Raji (cell line): ENCODE results near the gene RAB7A.

ENCODE experiments used
- POLR2A ChIP-seq: IDR thresholded peaks from 2 replicates; pipeline ENCODE4 v1.6.1; 2011; ENCODE audit warnings: low read depth, low read length, control low read depth; ENCODE audit not compliant: insufficient read depth

Gene RAB7A

DNA sequence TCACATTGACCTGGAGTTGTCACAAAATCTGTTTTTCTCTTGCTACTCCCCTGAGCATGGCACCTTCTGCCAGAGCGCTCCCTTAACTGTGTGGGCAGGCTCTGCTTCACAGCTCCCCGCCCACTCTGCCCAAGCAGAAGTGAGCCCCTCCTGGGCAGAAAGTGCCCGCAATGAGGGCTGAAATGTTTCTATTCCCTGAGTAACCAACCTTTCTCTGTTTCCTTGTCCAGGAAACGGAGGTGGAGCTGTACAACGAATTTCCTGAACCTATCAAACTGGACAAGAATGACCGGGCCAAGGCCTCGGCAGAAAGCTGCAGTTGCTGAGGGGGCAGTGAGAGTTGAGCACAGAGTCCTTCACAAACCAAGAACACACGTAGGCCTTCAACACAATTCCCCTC is 87.1 kb downstream of the RAB7A start:
- TF ChIP-seq POLR2A: no peak

DNA sequence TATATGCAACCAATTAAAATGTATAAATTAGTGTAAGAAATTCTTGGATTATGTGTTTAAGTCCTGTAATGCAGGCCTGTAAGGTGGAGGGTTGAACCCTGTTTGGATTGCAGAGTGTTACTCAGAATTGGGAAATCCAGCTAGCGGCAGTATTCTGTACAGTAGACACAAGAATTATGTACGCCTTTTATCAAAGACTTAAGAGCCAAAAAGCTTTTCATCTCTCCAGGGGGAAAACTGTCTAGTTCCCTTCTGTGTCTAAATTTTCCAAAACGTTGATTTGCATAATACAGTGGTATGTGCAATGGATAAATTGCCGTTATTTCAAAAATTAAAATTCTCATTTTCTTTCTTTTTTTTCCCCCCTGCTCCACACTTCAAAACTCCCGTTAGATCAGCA is 88.1 kb downstream of the RAB7A start:
- TF ChIP-seq POLR2A: no peak

DNA sequence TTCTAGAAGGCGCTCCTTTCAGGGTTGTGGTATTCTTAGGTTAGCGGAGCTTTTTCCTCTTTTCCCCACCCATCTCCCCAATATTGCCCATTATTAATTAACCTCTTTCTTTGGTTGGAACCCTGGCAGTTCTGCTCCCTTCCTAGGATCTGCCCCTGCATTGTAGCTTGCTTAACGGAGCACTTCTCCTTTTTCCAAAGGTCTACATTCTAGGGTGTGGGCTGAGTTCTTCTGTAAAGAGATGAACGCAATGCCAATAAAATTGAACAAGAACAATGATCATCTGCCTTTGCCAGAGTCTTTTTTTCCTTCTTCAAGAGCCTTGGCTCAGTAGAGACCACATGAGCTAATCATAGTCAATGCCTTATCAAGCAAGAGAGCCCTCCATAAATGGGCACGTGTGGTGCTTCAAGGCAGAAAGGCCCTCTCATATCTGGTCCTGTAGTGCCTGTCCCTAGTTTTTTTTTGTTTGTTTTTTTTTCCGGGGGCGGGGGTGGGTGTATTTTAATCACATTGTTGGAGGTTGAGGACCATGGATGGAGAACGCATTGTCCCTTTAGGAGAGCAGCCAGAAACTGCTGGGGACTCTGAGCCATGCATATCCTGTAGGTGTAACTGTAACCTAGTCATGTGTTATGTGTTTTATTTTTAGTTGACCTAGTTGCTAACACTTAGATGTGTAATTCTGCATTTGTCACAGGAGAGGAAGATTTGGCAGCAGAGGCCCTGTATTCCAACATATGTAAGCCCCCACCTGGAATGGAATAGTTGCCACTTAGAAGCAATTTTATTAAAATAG is 88.7 kb downstream of the RAB7A start:
- no peak for TF ChIP-seq POLR2A

GRCh38 chr3:128815318-128816064 is 89.5 kb downstream of the RAB7A start:
- TF ChIP-seq POLR2A: no peak

- TF ChIP-seq POLR2A: no peak
Observed at GRCh38 chr3:128818186-128818787, 92.3 kb downstream of the RAB7A start.

GRCh38 chr3:128820252-128820839 is 94.4 kb downstream of the RAB7A start:
- no peak for TF ChIP-seq POLR2A

DNA sequence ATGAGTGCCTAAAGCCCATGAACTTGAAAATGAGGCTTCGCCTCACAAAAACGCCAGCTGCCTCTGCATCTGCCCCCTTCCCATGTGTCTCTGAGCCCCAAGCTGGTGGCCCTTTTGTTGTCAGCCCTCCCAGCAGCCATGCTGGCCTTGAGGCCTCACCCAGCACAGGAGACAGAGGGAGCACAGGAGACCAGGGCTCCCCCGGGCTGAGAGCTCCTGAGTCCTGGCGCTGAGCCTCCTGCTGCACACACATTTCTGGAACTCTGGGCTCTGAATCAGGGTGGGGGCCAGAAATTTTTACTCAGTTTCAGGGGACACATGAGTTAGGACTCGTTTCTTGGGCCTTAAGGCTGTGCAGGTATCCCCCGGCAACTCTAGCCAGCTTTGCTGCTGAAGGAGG is 97.0 kb downstream of the RAB7A start:
- TF ChIP-seq POLR2A: no peak

GRCh38 chr3:128823631-128824030 is 97.6 kb downstream of the RAB7A start:
- no peak for TF ChIP-seq POLR2A

GRCh38 chr3:128824132-128824850 is 98.3 kb downstream of the RAB7A start:
- TF ChIP-seq POLR2A: no peak

- no peak for TF ChIP-seq POLR2A
Observed at GRCh38 chr3:128825117-128825725, 99.2 kb downstream of the RAB7A start.

GRCh38 chr3:128835096-128835495 is 109.1 kb downstream of the RAB7A start:
- no peak for TF ChIP-seq POLR2A

GRCh38 chr3:128841926-128842920 is 116.2 kb downstream of the RAB7A start:
- no peak for TF ChIP-seq POLR2A

- no peak for TF ChIP-seq POLR2A
Observed at GRCh38 chr3:128844502-128844901, 118.5 kb downstream of the RAB7A start.

GRCh38 chr3:128845119-128845777 is 119.3 kb downstream of the RAB7A start:
- TF ChIP-seq POLR2A: no peak
